ENCODE data around the gene NPAT. TPM values are rescaled to one million over a fixed set of nuclear protein-coding genes. Genes with fewer than 3 reads are reported as not detected.

The NPAT gene
- total RNA-seq, 1 donor from 2014 or later = 29.8 TPM

DNA sequence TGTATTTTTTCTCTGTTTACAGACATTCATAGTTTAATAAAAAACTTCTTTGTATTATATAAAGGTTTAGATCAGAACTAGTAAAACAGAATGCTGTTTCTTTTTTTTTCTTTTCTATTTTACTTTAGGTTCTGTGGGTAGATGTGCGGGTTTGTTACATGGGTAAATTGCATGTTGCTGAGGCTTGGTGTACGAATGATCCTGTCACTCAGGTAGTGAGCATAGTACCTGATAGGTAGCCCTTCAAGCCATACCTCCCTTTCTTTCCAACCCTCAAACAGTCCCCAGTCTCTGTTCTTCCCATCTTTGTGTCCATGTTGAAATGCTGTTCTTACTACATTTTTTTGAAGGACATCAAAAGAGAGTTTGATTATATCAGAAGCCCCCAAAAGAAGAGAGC lies 3.6 kb upstream of the NPAT start:
- peak; percentile 60 for DNase-seq
- intact Hi-C loops (cut with micrococcal nuclease) = loop anchor here (10.0 kb wide), 1 partner anchor 661 kb away; the partner anchor contains the start of gene ALKBH8
- H3K27me3 Mint-ChIP-seq = no peaks in the 10 kb centered on the region
- H3K4me1 Mint-ChIP-seq = peaks cover 40% of the 10 kb centered on the region
- H3K36me3 Mint-ChIP-seq (ENCODE audit: low read depth) = peaks cover 35% of the 10 kb centered on the region
- no peaks in the 10 kb centered on the region for H3K9me3 Mint-ChIP-seq
- H3K4me3 Mint-ChIP-seq = no peak overlapping the region
- H3K27ac Mint-ChIP-seq = peak overlapping the region; percentile 89

DNA sequence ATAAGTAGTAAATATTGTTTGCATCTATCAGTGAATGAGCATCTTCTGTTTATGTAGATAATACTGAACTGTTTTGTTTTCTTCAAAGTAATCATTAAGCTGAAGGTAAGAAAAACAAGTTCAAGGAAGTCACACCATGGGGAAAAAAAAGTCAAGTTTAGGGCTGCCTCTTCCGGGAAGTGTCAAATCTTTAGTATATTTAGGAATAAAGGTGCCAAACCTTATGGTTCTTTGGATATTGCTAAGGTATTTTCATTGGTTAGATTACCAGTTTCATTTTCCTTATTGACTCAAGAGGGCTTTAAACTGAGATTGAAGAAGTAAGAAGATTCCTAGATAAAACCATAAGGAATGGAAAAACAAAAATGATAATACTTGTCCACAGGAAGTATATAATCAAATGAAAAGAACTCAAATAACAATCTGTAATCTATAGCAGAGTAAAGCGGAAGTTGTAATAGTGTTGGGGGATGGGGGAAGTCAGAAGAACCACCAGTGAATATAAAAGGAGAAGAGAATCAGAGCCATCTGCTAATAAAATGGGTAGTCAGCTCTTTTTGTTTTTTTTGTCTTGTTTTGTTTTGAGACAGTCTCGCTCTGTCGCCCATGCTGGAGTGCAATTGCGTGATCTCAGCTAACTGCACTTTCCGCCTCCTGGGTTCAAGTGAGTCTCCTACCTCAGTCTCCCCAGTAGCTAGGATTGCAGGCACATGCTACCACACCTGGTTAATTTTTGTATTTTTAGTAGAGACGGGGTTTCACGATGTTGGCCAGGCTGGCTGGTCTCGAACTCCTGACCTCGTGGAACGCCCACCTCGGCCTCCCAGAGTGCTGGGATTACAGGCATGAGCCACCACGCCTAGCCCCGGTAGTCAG lies 2.7 kb upstream of the NPAT start:
- DNase-seq = peak; percentile 79
- Mint-ChIP-seq H3K27me3 (no peaks in the 10 kb centered on the region), H3K9me3 (no peaks in the 10 kb centered on the region), H3K36me3 (ENCODE audit: low read depth) (peaks cover 27% of the 10 kb centered on the region), H3K4me1 (peaks cover 46% of the 10 kb centered on the region), H3K4me3 (no peak overlapping the region), H3K27ac (no peak overlapping the region)
- intact Hi-C loops (cut with micrococcal nuclease) = loop anchor here (1.0 to 10.0 kb wide), 7 partner anchors 11 to 660 kb away; partner anchors contain the start of genes ALKBH8, DDX10 and EXPH5

DNA sequence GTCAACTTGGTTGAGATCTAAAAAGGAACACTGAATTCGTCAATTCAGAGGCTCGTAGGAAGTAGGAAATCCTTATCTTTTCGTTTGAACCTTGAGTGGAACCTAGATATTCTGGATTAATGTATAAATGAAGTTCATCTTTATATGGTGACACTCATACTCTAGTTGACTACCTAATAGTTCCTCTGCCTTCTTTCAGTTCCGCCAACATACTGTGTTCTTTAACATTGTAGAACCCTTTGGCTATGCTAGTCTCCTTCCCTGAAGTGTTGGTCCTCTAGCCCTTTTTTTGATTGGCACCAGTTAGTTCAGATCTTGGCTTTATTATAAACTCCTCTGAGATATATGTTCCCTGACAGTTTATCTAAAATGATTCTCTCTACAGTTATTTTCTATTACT lies 1.9 kb upstream of the NPAT start:
- Mint-ChIP-seq H3K36me3 (ENCODE audit: low read depth) (peaks cover 25% of the 10 kb centered on the region), H3K4me1 (peaks cover 48% of the 10 kb centered on the region), H3K9me3 (no peaks in the 10 kb centered on the region), H3K4me3 (no peak overlapping the region), H3K27ac (no peak overlapping the region), H3K27me3 (no peaks in the 10 kb centered on the region)
- peak; percentile 61 for DNase-seq
- intact Hi-C loops (cut with micrococcal nuclease) = loop anchor here (1.0 to 10.0 kb wide), 5 partner anchors 12 to 660 kb away; partner anchors contain the start of genes ALKBH8 and DDX10

DNA sequence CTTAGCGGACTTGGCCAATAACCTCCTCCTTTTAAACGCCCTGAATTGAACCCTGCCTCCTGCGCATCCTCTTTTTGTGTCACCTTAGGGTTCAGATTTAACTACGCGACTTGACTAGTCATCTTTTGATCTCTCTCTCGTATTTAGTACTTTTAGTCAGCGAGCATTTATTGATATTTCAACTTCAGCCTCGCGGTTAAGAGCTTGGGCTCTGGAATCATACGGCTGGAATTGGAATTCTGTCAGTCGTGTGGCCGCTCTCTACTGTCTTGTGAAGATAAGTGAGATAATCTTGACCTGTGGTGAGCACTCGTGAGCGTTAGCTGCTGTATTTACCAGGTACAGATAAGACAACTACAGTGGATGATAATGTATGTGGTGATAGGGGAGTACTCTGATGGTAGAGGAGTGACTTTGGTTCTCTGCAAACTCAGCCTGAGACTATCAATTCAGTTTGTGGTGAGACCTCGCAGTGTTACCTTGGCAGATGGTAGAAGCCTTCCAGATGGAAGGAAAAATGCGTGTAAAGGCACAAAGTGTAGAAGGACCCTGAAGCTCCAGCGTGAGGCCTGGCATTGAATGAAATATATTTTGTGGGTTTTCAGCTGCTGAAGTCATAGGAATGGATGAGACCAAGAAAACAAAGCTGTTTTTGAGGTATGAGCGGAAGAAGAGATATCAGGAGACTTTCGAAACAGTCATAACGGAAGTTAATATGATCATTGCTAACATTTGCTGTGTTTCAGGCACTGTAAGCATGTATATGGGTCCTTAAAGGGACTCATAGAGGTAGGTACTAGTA lies 1.1 kb upstream of the NPAT start:
- intact Hi-C loops (cut with micrococcal nuclease) = loop anchor here (1.0 to 10.0 kb wide), 11 partner anchors 13 to 659 kb away; partner anchors contain the start of genes ALKBH8, DDX10 and SLC35F2
- Mint-ChIP-seq H3K9me3 (no peaks in the 10 kb centered on the region), H3K4me3 (no peak overlapping the region), H3K27me3 (no peaks in the 10 kb centered on the region), H3K4me1 (peaks cover 52% of the 10 kb centered on the region), H3K36me3 (ENCODE audit: low read depth) (peaks cover 25% of the 10 kb centered on the region), H3K27ac (no peak overlapping the region)
- peak; percentile 85 for DNase-seq

DNA sequence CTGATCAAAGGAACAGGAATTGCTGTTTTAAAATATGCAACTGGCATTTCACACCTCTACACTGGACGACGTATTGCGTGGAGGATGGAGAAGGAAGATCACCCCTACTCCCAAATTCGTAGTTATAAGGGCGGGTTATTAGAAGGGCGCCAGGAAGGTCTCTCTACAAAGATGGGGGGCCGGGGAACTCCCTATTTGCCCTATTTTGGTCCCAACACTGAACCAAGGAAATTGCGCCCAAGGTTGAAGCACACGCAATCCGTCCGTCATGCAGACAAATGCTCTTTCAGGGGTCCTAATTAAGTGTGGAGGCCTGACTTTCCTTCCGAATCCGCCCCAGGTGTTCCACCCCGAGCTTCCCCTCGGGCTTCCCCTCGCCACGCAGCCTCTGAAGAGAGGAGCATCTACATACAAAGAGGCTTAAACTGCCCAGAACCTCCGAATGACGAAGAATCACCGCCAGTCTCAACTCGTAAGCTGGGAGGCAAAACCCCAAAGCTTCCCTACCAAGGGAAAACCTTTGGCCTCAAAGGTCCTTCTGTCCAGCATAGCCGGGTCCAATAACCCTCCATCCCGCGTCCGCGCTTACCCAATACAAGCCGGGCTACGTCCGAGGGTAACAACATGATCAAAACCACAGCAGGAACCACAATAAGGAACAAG lies 396 bp downstream of the NPAT start:
- Mint-ChIP-seq H3K9me3 (no peaks in the 10 kb centered on the region), H3K27ac (no peak overlapping the region), H3K4me1 (peaks cover 57% of the 10 kb centered on the region), H3K27me3 (no peaks in the 10 kb centered on the region), H3K36me3 (ENCODE audit: low read depth) (peaks cover 25% of the 10 kb centered on the region), H3K4me3 (no peak overlapping the region)
- intact Hi-C loops (cut with micrococcal nuclease) = loop anchor here (1.0 to 10.0 kb wide), 10 partner anchors 51 to 657 kb away; partner anchors contain the start of genes ACAT1, ALKBH8, C11orf65 and DDX10
- DNase-seq = no peak

DNA sequence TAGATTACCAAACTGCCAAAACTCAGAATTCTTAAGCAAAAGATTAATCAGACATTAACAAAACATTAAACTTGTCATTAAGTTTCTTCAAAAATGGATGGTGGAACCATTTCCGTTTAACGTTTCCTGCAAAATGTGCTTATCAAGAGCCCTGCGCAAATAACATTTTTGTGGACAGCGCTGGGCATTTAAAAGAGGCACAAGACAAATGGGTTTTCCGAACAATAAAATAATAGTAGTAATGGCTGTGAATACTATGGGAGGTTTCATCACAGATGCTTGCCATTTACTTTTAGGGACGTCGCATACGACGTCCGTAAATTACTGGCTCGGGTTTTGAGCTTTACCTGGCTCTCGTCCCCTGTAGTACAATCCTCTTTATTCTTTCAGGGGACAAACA lies 1.1 kb downstream of the NPAT start:
- peaks cover 56% of the 10 kb centered on the region for H3K4me1 Mint-ChIP-seq
- H3K36me3 Mint-ChIP-seq (ENCODE audit: low read depth) = peaks cover 25% of the 10 kb centered on the region
- DNase-seq = peak; percentile 62
- no peak overlapping the region for H3K4me3 Mint-ChIP-seq
- H3K9me3 Mint-ChIP-seq = no peaks in the 10 kb centered on the region
- no peaks in the 10 kb centered on the region for H3K27me3 Mint-ChIP-seq
- no peak overlapping the region for H3K27ac Mint-ChIP-seq
- intact Hi-C loops (cut with micrococcal nuclease) = loop anchor here (5.0 to 10.0 kb wide), 3 partner anchors 209 to 657 kb away; partner anchors contain the start of genes ALKBH8 and DDX10

DNA sequence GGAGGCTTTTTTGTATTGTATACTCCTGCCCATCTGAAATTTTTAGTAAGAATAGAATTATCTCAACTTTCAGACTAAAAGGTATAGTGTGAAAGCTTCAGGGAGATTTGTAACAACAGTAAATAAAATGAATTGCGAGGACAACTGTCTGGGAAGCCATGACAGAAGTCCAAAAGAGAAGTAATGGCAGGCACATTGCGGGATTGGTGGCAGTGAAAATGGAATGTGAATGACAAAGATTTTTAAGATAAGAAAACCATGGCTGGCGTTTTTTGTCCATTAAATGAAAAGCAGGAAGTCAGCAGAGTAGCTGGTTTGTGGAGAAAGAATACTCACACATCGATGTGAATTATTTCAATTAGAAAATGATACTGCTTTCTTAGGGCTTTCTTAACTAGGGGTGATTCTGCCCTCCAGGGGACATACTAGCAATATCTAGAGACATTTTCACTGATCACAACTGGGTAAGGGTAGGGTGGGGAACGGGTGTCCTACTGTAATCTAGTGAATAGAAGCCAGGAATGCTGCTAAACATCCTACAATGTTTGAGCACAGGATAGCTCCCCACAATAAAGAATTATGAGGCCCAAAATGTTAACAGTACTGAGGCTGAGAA lies 1.6 kb downstream of the NPAT start:
- Mint-ChIP-seq H3K36me3 (ENCODE audit: low read depth) (peaks cover 25% of the 10 kb centered on the region), H3K4me3 (no peak overlapping the region), H3K4me1 (peaks cover 57% of the 10 kb centered on the region), H3K27ac (no peak overlapping the region), H3K27me3 (no peaks in the 10 kb centered on the region), H3K9me3 (no peaks in the 10 kb centered on the region)
- intact Hi-C loops (cut with micrococcal nuclease) = loop anchor here (5.0 to 10.0 kb wide), 3 partner anchors 209 to 656 kb away; partner anchors contain the start of genes ALKBH8 and DDX10
- peak; percentile 59 for DNase-seq

DNA sequence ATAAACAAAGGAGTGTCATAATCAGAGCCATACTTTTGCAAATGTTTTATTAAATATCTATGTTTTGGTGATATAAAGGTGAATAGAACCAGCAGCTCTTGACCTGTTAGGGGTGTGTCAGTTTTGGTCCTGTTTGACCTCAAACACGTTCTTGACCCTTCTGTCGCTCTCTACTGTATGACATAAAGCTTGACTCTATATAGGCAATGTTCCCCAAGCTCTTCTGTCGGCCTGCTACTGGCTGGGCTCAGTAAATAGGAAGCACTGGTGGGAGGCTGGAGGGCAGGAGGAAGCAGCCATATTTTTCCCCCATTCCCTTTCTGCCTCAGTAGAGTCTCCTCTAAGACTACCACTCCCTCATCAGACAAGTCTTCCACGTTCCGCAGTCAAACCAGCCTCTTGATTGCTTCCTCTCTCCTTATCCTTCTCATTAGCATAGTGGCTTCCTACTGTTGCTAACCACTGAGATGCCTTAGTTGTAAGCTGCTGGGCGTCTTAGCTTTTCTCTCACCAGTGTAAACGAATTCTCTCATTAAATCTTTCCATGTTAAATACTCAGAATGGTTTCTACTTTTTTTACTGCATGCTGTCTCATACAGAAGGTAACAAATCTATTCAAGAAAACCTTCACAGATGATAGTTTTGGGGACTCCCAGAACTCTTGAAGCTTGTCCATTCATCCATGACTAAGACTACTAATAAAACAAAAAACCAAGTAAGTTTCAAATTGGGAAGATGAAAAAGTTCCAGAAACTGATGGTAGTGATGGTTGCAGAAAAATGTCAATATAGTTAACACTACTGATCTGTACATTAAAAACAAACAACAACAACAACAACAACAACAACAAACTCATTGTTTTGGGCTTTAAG lies 3.3 kb downstream of the NPAT start:
- Mint-ChIP-seq H3K27me3 (no peaks in the 10 kb centered on the region), H3K4me1 (peaks cover 51% of the 10 kb centered on the region), H3K27ac (peak overlapping the region; percentile 73), H3K36me3 (ENCODE audit: low read depth) (peaks cover 29% of the 10 kb centered on the region), H3K4me3 (peak overlapping the region; percentile 57), H3K9me3 (no peaks in the 10 kb centered on the region)
- intact Hi-C loops (cut with micrococcal nuclease) = no loop called here
- peak; percentile 63 for DNase-seq

DNA sequence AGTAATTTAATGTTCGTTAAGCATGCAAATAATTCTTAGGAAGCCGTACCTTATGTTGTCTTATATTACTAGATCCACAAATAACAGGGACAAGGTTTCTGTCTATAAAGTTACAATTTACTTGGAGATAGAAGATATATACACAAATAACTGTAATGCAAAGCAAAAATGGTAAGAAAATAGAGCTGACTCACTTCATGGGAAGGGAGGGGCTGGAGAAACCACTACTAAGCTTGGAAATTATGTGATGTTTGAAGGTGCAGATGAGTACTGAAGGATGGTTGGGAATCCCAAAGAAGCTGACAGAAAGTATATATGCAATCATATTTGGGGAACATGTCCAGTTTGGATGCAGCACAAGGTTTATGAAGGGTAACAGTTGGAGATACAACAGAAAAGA lies 4.0 kb downstream of the NPAT start:
- no peaks in the 10 kb centered on the region for H3K9me3 Mint-ChIP-seq
- no peak for DNase-seq
- peak overlapping the region; percentile 45 for H3K4me3 Mint-ChIP-seq
- peak overlapping the region; percentile 43 for H3K27ac Mint-ChIP-seq
- peaks cover 33% of the 10 kb centered on the region for H3K36me3 Mint-ChIP-seq (ENCODE audit: low read depth)
- intact Hi-C loops (cut with micrococcal nuclease) = no loop called here
- no peaks in the 10 kb centered on the region for H3K27me3 Mint-ChIP-seq
- H3K4me1 Mint-ChIP-seq = peaks cover 55% of the 10 kb centered on the region

DNA sequence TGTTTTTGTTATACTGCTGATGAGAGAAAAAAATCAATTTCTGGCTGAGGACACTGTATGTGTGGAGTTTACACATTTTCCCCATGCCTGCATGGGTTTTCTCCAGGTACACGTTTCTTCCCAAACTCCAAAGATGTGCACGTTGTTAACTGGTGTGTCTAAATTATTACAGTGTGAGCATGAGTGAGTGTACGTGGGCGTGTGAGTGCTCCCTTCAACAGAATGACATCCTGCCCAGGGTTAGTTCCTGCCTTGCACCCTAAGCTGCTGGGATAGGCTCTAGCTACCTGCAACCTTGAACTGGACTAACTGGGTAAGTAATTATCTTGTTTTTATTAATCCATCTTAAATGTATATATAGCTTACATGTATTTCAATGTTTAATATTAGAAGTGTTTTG lies 5.5 kb downstream of the NPAT start:
- intact Hi-C loops (cut with micrococcal nuclease) = no loop called here
- H3K4me3 Mint-ChIP-seq = no peak overlapping the region
- H3K36me3 Mint-ChIP-seq (ENCODE audit: low read depth) = peaks cover 40% of the 10 kb centered on the region
- H3K27me3 Mint-ChIP-seq = no peaks in the 10 kb centered on the region
- DNase-seq = no peak
- H3K9me3 Mint-ChIP-seq = no peaks in the 10 kb centered on the region
- peak overlapping the region; percentile 56 for H3K27ac Mint-ChIP-seq
- peaks cover 55% of the 10 kb centered on the region for H3K4me1 Mint-ChIP-seq

DNA sequence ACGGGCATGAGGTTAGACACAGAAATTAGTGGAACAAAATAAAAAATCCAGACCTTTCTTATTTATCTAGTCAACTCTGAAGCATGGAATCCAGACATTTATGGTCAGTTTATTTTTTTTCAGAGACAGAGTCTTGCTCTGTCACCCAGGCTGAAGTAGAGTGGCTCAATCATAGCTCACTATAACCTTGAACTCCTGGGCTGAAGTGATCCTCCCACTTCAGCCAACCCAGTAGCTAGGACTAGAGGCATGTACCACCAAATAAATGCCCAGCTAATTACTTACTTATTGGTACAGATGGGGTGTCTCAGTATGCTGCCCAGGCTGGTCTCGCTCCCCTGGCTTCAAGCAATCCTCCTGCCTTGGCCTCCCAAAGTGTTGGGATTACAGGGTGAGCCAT lies 8.7 kb downstream of the NPAT start:
- Mint-ChIP-seq H3K27me3 (no peaks in the 10 kb centered on the region), H3K4me1 (peaks cover 41% of the 10 kb centered on the region), H3K4me3 (no peak overlapping the region), H3K27ac (no peak overlapping the region), H3K36me3 (ENCODE audit: low read depth) (peaks cover 61% of the 10 kb centered on the region), H3K9me3 (peaks cover 6% of the 10 kb centered on the region)
- intact Hi-C loops (cut with micrococcal nuclease) = no loop called here
- no peak for DNase-seq

DNA sequence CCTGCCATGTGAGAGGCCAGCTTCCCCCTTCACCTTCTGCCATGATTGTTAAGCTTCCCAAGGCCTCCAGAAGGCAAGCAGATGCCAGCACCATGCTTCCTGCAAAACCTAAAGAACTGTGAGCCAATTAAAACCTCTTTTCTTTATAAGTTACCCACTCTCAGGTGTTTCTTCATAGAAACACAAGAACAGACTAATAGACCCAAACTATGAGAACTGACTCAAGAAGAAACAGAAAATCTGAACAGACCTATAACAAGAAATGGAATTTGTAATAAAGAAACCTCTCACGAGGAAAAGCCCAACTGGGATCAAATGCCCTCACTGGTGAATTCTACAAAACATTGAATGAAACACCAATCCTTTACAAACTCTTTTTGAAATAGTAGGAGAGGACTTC lies 12.0 kb downstream of the NPAT start:
- H3K9me3 Mint-ChIP-seq = peaks cover 13% of the 10 kb centered on the region
- H3K27ac Mint-ChIP-seq = no peak overlapping the region
- intact Hi-C loops (cut with micrococcal nuclease) = no loop called here
- peaks cover 17% of the 10 kb centered on the region for H3K4me1 Mint-ChIP-seq
- peaks cover 85% of the 10 kb centered on the region for H3K36me3 Mint-ChIP-seq (ENCODE audit: low read depth)
- H3K27me3 Mint-ChIP-seq = no peaks in the 10 kb centered on the region
- no peak overlapping the region for H3K4me3 Mint-ChIP-seq
- no peak for DNase-seq
